Measurements from ENCODE around the gene TTC3. TPM values are rescaled to one million over a fixed set of nuclear protein-coding genes. Genes with fewer than 3 reads are reported as not detected.

The TTC3 gene
- total RNA-seq, 1 experiment from 2014 or later: 29.0 TPM

DNA sequence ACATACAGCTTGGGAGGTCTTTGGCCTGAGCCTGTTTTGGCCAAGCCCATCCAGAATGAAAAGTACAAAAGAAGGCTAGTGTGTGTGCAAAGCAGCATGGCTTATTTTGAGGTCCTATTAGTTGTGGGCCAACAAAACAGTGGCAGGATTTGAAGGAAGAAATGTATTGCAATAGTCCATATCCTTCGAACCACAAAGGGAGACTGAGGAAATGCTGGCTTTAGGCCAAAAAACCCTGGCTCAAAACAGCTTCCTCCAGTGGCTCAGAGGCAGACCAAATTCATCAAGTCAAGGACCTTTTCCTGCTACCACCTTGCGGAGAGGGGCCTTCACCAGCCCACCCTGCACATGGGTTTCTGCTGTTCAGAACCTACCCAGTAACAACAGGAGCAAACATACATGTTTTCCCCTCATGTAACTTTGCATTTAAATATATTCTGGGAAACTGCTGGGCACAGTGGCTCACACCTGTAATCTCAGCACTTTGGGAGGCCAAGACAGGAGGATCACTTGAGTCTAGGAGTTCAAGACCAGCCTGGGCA is 150.8 kb downstream of the TTC3 start:
- Mint-ChIP-seq H3K27me3 (ENCODE audit: low read depth) (peaks cover 30% of the 10 kb centered on the region), H3K27ac (no peak overlapping the region), H3K4me1 (peaks cover 5% of the 10 kb centered on the region), H3K4me3 (no peak overlapping the region), H3K36me3 (peaks cover 69% of the 10 kb centered on the region), H3K9me3 (peaks cover 18% of the 10 kb centered on the region)
- TF ChIP-seq IRF2 (CRISPR knock-in tag; IDR thresholded peaks at IDR 0.05; ENCODE audit: borderline replicate concordance, low read depth) (no peak), EMX1 (CRISPR knock-in tag; IDR thresholded peaks at IDR 0.05) (no peak), SP1 (CRISPR knock-in tag; conservative IDR thresholded peaks at IDR 0.05) (no peak), TP53 (CRISPR knock-in tag; IDR thresholded peaks at IDR 0.05) (no peak), SMAD3 (CRISPR knock-in tag; IDR thresholded peaks at IDR 0.05; ENCODE audit: borderline replicate concordance) (no peak), FOXK1 (CRISPR knock-in tag; IDR thresholded peaks at IDR 0.05) (no peak), FOXJ3 (CRISPR knock-in tag; IDR thresholded peaks at IDR 0.05; ENCODE audit: borderline replicate concordance) (no peak)
- TF ChIP-seq, protein P1, sequence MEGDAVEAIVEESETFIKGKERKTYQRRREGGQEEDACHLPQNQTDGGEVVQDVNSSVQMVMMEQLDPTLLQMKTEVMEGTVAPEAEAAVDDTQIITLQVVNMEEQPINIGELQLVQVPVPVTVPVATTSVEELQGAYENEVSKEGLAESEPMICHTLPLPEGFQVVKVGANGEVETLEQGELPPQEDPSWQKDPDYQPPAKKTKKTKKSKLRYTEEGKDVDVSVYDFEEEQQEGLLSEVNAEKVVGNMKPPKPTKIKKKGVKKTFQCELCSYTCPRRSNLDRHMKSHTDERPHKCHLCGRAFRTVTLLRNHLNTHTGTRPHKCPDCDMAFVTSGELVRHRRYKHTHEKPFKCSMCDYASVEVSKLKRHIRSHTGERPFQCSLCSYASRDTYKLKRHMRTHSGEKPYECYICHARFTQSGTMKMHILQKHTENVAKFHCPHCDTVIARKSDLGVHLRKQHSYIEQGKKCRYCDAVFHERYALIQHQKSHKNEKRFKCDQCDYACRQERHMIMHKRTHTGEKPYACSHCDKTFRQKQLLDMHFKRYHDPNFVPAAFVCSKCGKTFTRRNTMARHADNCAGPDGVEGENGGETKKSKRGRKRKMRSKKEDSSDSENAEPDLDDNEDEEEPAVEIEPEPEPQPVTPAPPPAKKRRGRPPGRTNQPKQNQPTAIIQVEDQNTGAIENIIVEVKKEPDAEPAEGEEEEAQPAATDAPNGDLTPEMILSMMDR (IDR thresholded peaks at IDR 0.05): no peak
- TF ChIP-seq, protein P2, sequence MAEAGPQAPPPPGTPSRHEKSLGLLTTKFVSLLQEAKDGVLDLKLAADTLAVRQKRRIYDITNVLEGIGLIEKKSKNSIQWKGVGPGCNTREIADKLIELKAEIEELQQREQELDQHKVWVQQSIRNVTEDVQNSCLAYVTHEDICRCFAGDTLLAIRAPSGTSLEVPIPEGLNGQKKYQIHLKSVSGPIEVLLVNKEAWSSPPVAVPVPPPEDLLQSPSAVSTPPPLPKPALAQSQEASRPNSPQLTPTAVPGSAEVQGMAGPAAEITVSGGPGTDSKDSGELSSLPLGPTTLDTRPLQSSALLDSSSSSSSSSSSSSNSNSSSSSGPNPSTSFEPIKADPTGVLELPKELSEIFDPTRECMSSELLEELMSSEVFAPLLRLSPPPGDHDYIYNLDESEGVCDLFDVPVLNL (CRISPR knock-in tag; IDR thresholded peaks at IDR 0.05; ENCODE audit: borderline replicate concordance, low read depth): no peak
- TF ChIP-seq, protein P3, sequence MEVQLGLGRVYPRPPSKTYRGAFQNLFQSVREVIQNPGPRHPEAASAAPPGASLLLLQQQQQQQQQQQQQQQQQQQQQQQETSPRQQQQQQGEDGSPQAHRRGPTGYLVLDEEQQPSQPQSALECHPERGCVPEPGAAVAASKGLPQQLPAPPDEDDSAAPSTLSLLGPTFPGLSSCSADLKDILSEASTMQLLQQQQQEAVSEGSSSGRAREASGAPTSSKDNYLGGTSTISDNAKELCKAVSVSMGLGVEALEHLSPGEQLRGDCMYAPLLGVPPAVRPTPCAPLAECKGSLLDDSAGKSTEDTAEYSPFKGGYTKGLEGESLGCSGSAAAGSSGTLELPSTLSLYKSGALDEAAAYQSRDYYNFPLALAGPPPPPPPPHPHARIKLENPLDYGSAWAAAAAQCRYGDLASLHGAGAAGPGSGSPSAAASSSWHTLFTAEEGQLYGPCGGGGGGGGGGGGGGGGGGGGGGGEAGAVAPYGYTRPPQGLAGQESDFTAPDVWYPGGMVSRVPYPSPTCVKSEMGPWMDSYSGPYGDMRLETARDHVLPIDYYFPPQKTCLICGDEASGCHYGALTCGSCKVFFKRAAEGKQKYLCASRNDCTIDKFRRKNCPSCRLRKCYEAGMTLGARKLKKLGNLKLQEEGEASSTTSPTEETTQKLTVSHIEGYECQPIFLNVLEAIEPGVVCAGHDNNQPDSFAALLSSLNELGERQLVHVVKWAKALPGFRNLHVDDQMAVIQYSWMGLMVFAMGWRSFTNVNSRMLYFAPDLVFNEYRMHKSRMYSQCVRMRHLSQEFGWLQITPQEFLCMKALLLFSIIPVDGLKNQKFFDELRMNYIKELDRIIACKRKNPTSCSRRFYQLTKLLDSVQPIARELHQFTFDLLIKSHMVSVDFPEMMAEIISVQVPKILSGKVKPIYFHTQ (CRISPR knock-in tag; IDR thresholded peaks at IDR 0.05): no peak
- TF ChIP-seq, protein P4, sequence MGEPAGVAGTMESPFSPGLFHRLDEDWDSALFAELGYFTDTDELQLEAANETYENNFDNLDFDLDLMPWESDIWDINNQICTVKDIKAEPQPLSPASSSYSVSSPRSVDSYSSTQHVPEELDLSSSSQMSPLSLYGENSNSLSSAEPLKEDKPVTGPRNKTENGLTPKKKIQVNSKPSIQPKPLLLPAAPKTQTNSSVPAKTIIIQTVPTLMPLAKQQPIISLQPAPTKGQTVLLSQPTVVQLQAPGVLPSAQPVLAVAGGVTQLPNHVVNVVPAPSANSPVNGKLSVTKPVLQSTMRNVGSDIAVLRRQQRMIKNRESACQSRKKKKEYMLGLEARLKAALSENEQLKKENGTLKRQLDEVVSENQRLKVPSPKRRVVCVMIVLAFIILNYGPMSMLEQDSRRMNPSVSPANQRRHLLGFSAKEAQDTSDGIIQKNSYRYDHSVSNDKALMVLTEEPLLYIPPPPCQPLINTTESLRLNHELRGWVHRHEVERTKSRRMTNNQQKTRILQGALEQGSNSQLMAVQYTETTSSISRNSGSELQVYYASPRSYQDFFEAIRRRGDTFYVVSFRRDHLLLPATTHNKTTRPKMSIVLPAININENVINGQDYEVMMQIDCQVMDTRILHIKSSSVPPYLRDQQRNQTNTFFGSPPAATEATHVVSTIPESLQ (CRISPR knock-in tag; IDR thresholded peaks at IDR 0.05): no peak
- TF ChIP-seq, protein P5, sequence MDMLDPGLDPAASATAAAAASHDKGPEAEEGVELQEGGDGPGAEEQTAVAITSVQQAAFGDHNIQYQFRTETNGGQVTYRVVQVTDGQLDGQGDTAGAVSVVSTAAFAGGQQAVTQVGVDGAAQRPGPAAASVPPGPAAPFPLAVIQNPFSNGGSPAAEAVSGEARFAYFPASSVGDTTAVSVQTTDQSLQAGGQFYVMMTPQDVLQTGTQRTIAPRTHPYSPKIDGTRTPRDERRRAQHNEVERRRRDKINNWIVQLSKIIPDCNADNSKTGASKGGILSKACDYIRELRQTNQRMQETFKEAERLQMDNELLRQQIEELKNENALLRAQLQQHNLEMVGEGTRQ (CRISPR knock-in tag; IDR thresholded peaks at IDR 0.05): no peak
- ChIA-PET CTCF (no interaction called here), POLR2A (no interaction called here)
- DNase-seq (ENCODE audit: low spot score) (no peak), ATAC-seq (no peak)

DNA sequence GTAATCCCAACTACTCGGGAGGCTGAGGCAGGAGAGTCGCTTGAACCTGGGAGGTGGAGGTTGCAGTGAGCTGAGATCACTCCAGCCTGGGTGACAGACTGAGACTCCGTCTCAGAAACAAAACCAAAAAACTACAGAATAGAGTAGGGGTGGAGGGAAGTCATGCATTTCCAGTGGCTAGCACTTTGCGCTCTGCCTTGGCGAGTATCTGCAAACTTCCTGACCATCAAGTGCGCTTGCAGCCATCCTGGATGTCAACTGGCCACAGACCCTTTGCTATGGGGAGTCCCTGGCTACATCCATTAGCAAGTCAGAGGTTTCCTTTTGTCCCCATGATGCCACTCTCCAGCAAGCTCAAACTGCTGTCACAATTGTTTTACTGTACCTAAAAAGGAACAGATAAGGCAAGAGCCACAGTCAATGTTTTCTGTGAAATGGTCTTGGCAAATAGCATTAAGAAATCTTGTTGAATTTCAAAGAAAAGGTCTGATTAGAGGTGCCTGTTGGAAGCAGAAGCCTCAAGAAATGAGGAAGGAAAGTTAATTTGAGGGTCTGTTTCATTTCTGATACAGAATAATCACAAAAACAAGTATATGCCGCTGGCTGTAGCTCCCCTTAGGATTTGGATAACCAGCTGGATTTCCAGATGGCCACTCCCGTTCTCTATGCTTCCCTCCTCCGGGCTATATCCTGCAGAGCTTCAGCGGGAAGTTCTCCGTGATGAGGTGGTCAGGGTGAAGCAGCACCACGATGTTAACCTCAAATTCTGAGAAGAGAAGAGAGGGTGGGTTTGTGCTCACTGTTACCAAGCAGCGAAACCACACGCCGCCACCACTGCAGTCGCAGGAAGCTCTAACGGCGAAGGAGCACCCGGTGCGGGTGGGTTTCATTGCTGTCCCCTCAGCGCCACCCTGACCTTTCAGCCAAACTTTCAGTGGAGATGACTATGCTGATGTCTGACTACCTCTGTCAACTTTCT is 152.1 kb downstream of the TTC3 start:
- H3K36me3 Mint-ChIP-seq: peaks cover 79% of the 10 kb centered on the region
- DNase-seq (ENCODE audit: low spot score) (no peak), ATAC-seq (no peak)
- ChIA-PET CTCF (no interaction called here), POLR2A (interaction anchor here (0.5 kb wide), 1 partner anchor 31 kb away, joined by 6 read pairs; no protein-coding TSS in a partner anchor)
- peaks cover 17% of the 10 kb centered on the region for H3K27me3 Mint-ChIP-seq (ENCODE audit: low read depth)
- peaks cover 4% of the 10 kb centered on the region for H3K4me1 Mint-ChIP-seq
- no peak overlapping the region for H3K27ac Mint-ChIP-seq
- H3K4me3 Mint-ChIP-seq: no peak overlapping the region
- H3K9me3 Mint-ChIP-seq: peaks cover 17% of the 10 kb centered on the region
- TF ChIP-seq TCF7 (CRISPR knock-in tag; IDR thresholded peaks at IDR 0.05; ENCODE audit: low read depth) (no peak), SMAD4 (CRISPR knock-in tag; IDR thresholded peaks at IDR 0.05) (no peak), GABPB1 (CRISPR knock-in tag; IDR thresholded peaks at IDR 0.05) (no peak), MYBL2 (CRISPR knock-in tag; IDR thresholded peaks at IDR 0.05) (no peak), JAZF1 (CRISPR knock-in tag; IDR thresholded peaks at IDR 0.05) (no peak), NFATC4 (CRISPR knock-in tag; IDR thresholded peaks at IDR 0.05) (no peak)
- TF ChIP-seq, protein P6, sequence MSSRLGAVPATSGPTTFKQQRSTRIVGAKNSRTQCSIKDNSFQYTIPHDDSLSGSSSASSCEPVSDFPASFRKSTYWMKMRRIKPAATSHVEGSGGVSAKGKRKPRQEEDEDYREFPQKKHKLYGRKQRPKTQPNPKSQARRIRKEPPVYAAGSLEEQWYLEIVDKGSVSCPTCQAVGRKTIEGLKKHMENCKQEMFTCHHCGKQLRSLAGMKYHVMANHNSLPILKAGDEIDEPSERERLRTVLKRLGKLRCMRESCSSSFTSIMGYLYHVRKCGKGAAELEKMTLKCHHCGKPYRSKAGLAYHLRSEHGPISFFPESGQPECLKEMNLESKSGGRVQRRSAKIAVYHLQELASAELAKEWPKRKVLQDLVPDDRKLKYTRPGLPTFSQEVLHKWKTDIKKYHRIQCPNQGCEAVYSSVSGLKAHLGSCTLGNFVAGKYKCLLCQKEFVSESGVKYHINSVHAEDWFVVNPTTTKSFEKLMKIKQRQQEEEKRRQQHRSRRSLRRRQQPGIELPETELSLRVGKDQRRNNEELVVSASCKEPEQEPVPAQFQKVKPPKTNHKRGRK (CRISPR knock-in tag; IDR thresholded peaks at IDR 0.05; ENCODE audit: borderline replicate concordance): no peak
- TF ChIP-seq, protein P7, sequence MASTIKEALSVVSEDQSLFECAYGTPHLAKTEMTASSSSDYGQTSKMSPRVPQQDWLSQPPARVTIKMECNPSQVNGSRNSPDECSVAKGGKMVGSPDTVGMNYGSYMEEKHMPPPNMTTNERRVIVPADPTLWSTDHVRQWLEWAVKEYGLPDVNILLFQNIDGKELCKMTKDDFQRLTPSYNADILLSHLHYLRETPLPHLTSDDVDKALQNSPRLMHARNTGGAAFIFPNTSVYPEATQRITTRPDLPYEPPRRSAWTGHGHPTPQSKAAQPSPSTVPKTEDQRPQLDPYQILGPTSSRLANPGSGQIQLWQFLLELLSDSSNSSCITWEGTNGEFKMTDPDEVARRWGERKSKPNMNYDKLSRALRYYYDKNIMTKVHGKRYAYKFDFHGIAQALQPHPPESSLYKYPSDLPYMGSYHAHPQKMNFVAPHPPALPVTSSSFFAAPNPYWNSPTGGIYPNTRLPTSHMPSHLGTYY (CRISPR knock-in tag; IDR thresholded peaks at IDR 0.05): no peak
- TF ChIP-seq, protein P8, sequence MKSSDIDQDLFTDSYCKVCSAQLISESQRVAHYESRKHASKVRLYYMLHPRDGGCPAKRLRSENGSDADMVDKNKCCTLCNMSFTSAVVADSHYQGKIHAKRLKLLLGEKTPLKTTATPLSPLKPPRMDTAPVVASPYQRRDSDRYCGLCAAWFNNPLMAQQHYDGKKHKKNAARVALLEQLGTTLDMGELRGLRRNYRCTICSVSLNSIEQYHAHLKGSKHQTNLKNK (CRISPR knock-in tag; IDR thresholded peaks at IDR 0.05): no peak

Measured in WTC11 (cell line).